ENCODE measurements around the gene NLRP3.

NLRP3 gene

GRCh38 chr1:247494767-247495166 is 78.8 kb downstream of the NLRP3 start:
- TF ChIP-seq, protein P1, sequence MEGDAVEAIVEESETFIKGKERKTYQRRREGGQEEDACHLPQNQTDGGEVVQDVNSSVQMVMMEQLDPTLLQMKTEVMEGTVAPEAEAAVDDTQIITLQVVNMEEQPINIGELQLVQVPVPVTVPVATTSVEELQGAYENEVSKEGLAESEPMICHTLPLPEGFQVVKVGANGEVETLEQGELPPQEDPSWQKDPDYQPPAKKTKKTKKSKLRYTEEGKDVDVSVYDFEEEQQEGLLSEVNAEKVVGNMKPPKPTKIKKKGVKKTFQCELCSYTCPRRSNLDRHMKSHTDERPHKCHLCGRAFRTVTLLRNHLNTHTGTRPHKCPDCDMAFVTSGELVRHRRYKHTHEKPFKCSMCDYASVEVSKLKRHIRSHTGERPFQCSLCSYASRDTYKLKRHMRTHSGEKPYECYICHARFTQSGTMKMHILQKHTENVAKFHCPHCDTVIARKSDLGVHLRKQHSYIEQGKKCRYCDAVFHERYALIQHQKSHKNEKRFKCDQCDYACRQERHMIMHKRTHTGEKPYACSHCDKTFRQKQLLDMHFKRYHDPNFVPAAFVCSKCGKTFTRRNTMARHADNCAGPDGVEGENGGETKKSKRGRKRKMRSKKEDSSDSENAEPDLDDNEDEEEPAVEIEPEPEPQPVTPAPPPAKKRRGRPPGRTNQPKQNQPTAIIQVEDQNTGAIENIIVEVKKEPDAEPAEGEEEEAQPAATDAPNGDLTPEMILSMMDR (IDR thresholded peaks at IDR 0.05; ENCODE audit: unreplicated experiment in 3 of 3), result no peak
- Mint-ChIP-seq H3K9me3 (no peaks in the 10 kb centered on the region), H3K36me3 (ENCODE audit: low read depth) (no peaks in the 10 kb centered on the region), H3K4me3 (no peak overlapping the region), H3K4me1 (no peaks in the 10 kb centered on the region), H3K27me3 (ENCODE audit: low read depth) (peaks cover 8% of the 10 kb centered on the region), H3K27ac (no peak overlapping the region)

DNA sequence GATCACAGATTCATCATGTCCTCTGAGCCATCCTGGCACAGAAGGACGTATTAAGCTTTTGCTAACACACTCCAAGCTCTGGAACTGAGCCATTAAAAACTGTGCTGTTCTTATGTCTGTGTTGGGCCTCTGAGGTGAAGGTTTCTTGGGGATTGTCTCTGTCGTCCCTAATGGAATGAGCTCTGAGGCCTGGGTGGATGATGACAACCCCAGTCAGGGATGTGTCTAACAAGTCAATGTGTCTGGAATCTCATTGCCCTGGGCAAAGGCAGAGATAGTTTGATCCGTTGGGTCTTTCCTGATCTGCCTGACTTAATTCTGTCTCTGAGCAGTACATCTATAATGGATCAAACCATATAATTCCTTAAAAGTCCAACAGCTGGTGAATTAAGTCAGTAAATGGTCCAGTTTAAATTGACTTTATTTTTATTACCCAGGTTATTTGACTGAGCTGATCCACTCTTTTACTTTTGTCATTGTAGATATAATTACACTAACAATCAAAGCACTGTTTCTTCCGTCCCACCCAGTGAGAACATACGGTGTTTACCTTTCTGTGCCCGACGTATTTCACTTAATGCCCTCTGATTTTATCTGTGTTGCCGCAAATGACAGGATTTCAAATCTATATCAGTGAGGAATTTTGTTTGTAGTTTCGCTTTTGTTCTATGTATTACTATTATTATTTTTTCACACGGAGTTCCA is 80.8 kb downstream of the NLRP3 start:
- Mint-ChIP-seq H3K27ac (no peak overlapping the region), H3K4me3 (no peak overlapping the region), H3K27me3 (ENCODE audit: low read depth) (peaks cover 5% of the 10 kb centered on the region), H3K36me3 (ENCODE audit: low read depth) (no peaks in the 10 kb centered on the region), H3K9me3 (no peaks in the 10 kb centered on the region), H3K4me1 (no peaks in the 10 kb centered on the region)
- TF ChIP-seq, protein P1 (IDR thresholded peaks at IDR 0.05; ENCODE audit: unreplicated experiment in 3 of 3), result no peak

Measured in nephron (organoid).